H1 (cell line): ENCODE measurements around the gene ZGLP1. TPM values are rescaled to one million over a fixed set of nuclear protein-coding genes. Genes with fewer than 3 reads are reported as not detected.

Source experiments
- GABPA ChIP-seq: IDR thresholded peaks from 2 replicates; pipeline ENCODE4 v1.6.1; 2011; ENCODE audit warnings: mild to moderate bottlenecking, low read length, moderate library complexity, borderline replicate concordance; ENCODE audit not compliant: insufficient read depth
- HDAC2 ChIP-seq, 2 experiments: fragments of 300-600 bp in 1 of 2; sonication (generic) in 1 of 2; IDR thresholded peaks; 2 replicates each; pipeline ENCODE4 v1.6.1; 2011 to 2012; ENCODE audit warnings: low read depth in 2 of 2, low read length in 2 of 2, mild to moderate bottlenecking in 2 of 2, moderate library complexity in 2 of 2, borderline replicate concordance in 1 of 2, inconsistent platforms in 1 of 2
- HDAC6 ChIP-seq: IDR thresholded peaks from one replicate; pipeline ENCODE4 v1.7.1; 2012; ENCODE audit warnings: low read depth, mild to moderate bottlenecking, inconsistent platforms, low read length, moderate library complexity
- KDM4A ChIP-seq: IDR thresholded peaks from one replicate; pipeline ENCODE4 v1.7.1; 2012; ENCODE audit warnings: low read depth, mild to moderate bottlenecking, moderate library complexity, low read length, inconsistent platforms; ENCODE audit not compliant: severe bottlenecking
- NANOG ChIP-seq: IDR thresholded peaks from 2 replicates; pipeline ENCODE4 v1.6.1; 2011; ENCODE audit warnings: low read length, low read depth, mild to moderate bottlenecking, inconsistent platforms; ENCODE audit not compliant: insufficient read depth, poor library complexity, severe bottlenecking
- PHF8 ChIP-seq: fragments of 200-600 bp; sonication (generic); conservative IDR thresholded peaks from 2 replicates; pipeline ENCODE4 v1.7.1; 2012; ENCODE audit warnings: low read depth, mild to moderate bottlenecking, inconsistent platforms, low read length, moderate library complexity
- RAD21 ChIP-seq, 2 experiments: IDR thresholded peaks in 1 of 2; conservative IDR thresholded peaks in 1 of 2; 2 replicates each; pipeline ENCODE4 v1.6.1; 2011; ENCODE audit warnings: low read depth in 2 of 2, low read length in 2 of 2, improper control_type of control experiment in 1 of 2, inconsistent platforms in 1 of 2, mild to moderate bottlenecking in 1 of 2, moderate library complexity in 1 of 2
- RBBP5 ChIP-seq: IDR thresholded peaks from 2 replicates; pipeline ENCODE4 v1.7.1; 2012; ENCODE audit warnings: low read depth, mild to moderate bottlenecking, inconsistent platforms, low read length, moderate library complexity, borderline replicate concordance
- RFX5 ChIP-seq: IDR thresholded peaks from 2 replicates; pipeline ENCODE4 v1.6.1; 2011; ENCODE audit warnings: low read depth, low read length, improper control_type of control experiment, borderline replicate concordance
- RXRA ChIP-seq: IDR thresholded peaks from 2 replicates; pipeline ENCODE4 v1.6.1; 2011; ENCODE audit warnings: low read depth, mild to moderate bottlenecking, low read length, moderate library complexity; ENCODE audit not compliant: insufficient read depth
- SAP30 ChIP-seq: fragments of 300-600 bp; sonication (generic); IDR thresholded peaks from 2 replicates; pipeline ENCODE4 v1.7.1; 2012; ENCODE audit warnings: low read length, moderate library complexity, mild to moderate bottlenecking, inconsistent platforms; ENCODE audit not compliant: insufficient read depth, insufficient replicate concordance
- SIN3A ChIP-seq, 2 experiments: IDR thresholded peaks in 1 of 2; conservative IDR thresholded peaks in 1 of 2; 2 replicates each; pipeline ENCODE4 v1.6.1; 2011 to 2012; ENCODE audit warnings: low read length in 2 of 2, improper control_type of control experiment in 1 of 2, low read depth in 1 of 2, mild to moderate bottlenecking in 1 of 2
- SIRT6 ChIP-seq: IDR thresholded peaks from one replicate; pipeline ENCODE4 v1.7.1; 2012; ENCODE audit warnings: low read length, inconsistent platforms
- SIX5 ChIP-seq: IDR thresholded peaks from 2 replicates; pipeline ENCODE4 v1.6.1; 2011; ENCODE audit warnings: mild to moderate bottlenecking, low read depth, low read length
- SUZ12 ChIP-seq: fragments of 200-600 bp; sonication (generic); IDR thresholded peaks from 2 replicates; pipeline ENCODE4 v1.6.1; 2012; ENCODE audit warnings: mild to moderate bottlenecking, inconsistent platforms, low read length, moderate library complexity, mixed read lengths
- TBP ChIP-seq: IDR thresholded peaks from 2 replicates; pipeline ENCODE4 v1.6.1; 2011; ENCODE audit warnings: low read depth, low read length, improper control_type of control experiment
- TCF12 ChIP-seq: IDR thresholded peaks from 2 replicates; pipeline ENCODE4 v1.6.1; 2011; ENCODE audit warnings: low read depth, mild to moderate bottlenecking, low read length
- polyA plus RNA-seq, 7 experiments: library from polyadenylated mRNA; depleted of rRNA in 3 of 7; stranded (reverse) in 5 of 7; unstranded in 2 of 7; fragments of >200 nt in 5 of 7; fragments of 200-250 nt in 2 of 7; gene quantifications; 1 replicate in 5 of 7; 2 replicates in 1 of 7; 4 replicates in 1 of 7; pipeline versions ENCODE4 v1.2.1 to v1.2.3, GENCODE V29; 2011 to 2013; ENCODE audit warnings: missing spikeins in 2 of 7, mixed read lengths in 2 of 7
- total RNA-seq: library from RNA; stranded (reverse); fragmentation: NEBNext Ultra II Directional; extraction: Animal tissue kit (Norgen Biotek cat#: 25700); gene quantifications from 2 replicates; pipeline ENCODE4 v1.2.1, GENCODE V29; 2021
- TF ChIP-seq, protein P1 (sequence below): IDR thresholded peaks from 2 replicates; pipeline ENCODE4 v1.6.1; 2012; ENCODE audit warnings: inconsistent platforms

The ZGLP1 gene
- total and polyA plus RNA-seq, 2 of the 8 experiments (the other 6 are each of a cell fraction or from before 2014, with no cell fraction given) = 4.2 to 5.1 TPM

DNA sequence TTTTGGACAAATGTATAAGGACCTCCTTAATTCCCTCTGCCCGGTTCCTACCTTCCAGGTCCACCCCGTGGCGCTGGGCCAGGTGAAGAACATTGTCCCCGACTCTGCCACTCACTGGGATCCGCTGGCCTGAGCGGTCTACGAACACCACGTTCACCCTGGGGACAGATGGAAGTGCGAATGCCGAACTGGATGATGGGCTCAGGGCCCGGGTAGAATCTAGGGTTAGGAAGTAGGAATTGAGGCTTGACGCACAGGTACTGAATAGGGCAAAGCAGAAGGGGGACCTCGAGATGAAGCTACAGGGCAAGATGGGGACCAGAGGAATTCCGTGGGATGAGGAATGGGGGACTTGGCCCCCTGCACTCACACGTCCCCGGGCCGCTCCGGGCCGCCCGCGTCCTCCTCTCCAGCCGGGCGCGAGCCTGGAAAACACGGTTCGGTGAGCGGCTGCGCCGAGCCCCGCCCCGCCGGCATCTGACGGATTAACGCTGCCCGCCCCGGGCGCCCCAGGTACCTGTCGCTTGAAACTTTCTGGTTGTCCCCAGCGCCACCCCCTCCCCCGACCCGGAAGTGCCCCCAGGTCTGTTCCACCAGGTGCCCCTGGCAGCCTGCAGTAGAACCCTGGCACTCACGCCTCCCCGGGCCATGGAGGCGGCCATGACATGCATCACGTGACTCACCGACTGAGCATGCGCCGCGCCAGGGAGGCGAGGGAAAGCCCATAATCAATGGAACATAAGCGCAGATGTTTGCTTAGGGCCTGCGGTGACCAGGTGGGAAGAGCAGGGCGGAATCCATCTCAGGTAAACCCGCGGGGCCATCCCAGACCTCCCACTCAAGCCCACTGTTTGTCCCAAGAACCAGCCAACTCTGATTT, 6.0 kb upstream of the ZGLP1 start, which contains the start of gene FDX2 (continued):
- TF ChIP-seq SIRT6 (no peak), RAD21 (IDR thresholded peaks at IDR 0.05 in 1 of 2, conservative IDR thresholded peaks at IDR 0.05 in 1 of 2; ENCODE audit: low read depth in 2 of 2, low read length in 2 of 2) (peak in 1 of 2 experiments; percentile 4; a peak in 1 of 4 replicates), SAP30 (peak; percentile 66), NANOG (no peak), SIN3A (conservative IDR thresholded peaks at IDR 0.05 in 1 of 2, IDR thresholded peaks at IDR 0.05 in 1 of 2; ENCODE audit: low read depth in 1 of 2, low read length in 2 of 2) (peak; percentile 78 to 84; a peak in 1 of 4 replicates), RXRA (no peak), TCF12 (no peak), RFX5 (no peak), RBBP5 (0 out of 2 replicates have a peak, but pooled peaks have one; percentile 59), SIX5 (no peak), KDM4A (peak; percentile 74), TBP (peak; percentile 61), GABPA (no peak), SUZ12 (no peak), HDAC6 (no peak), PHF8 (peak; percentile 65; the same call in 1 of the 2 replicates), HDAC2 (IDR thresholded peaks at IDR 0.05; ENCODE audit: borderline replicate concordance in 1 of 2, low read depth in 2 of 2, low read length in 2 of 2) (peak in 1 of 2 experiments; percentile 84; a peak in 1 of 4 replicates)
- TF ChIP-seq, protein P1, sequence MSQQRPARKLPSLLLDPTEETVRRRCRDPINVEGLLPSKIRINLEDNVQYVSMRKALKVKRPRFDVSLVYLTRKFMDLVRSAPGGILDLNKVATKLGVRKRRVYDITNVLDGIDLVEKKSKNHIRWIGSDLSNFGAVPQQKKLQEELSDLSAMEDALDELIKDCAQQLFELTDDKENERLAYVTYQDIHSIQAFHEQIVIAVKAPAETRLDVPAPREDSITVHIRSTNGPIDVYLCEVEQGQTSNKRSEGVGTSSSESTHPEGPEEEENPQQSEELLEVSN = peak; percentile 69
